Lower leg skin (tissue), 3 donors: ENCODE measurements around the gene HDLBP.

Experiments used
- CTCF ChIP-seq, 3 donors: fragments of 450-650 bp; IDR thresholded peaks; one replicate each; pipeline ENCODE4 v1.5.1; 2016; ENCODE audit warnings: antibody characterized with exemption in 3 of 3, mild to moderate bottlenecking in 3 of 3, moderate library complexity in 2 of 3
- POLR2A ChIP-seq, 2 donors: fragments of 450-650 bp; IDR thresholded peaks; one replicate each; pipeline ENCODE4 v1.6.1; 2016 to 2017; ENCODE audit warnings: antibody characterized with exemption in 2 of 2, mild to moderate bottlenecking in 1 of 2, moderate library complexity in 1 of 2

GRCh38 chr2:241279413-241279812 is 36.1 kb downstream of the HDLBP start:
- TF ChIP-seq CTCF (IDR thresholded peaks at IDR 0.05) (no peak), POLR2A (IDR thresholded peaks at IDR 0.05) (no peak)
